ENCODE data around the gene BRD4.

Gene BRD4

DNA sequence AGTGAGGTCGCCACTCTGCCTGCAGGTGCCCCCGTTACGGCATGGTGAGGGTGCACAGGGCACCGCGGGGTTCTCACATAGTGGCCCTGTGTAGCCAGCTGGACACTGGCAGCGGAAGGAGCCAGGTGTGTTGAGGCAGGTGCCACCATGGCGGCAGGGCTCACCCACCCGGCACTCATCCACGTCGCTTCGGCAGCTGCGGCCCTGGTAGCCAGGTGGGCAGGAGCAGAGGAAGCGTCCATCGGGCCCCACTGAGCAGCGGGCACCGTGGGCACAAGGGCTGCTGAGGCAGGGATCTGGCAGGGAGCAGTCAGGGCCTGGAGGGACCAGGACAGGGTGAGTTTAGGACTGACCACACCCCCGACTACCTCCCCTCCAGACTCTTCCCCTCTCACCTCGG is 140.4 kb downstream of the BRD4 start:
- Histone ChIP-seq H3K4me3 (ENCODE audit: low read depth in 1 of 2, low read length in 1 of 2) (no peak overlapping the region), H3K9me3 (no peaks in the 10 kb centered on the region), H3K4me1 (ENCODE audit: control insufficient read depth in 1 of 2, insufficient read depth in 1 of 2, low read depth in 1 of 2, low read length in 1 of 2) (no peaks in the 10 kb centered on the region), H3K27ac (no peak overlapping the region), H3K27me3 (peaks cover 45% of the 10 kb centered on the region), H3K36me3 (no peaks in the 10 kb centered on the region)
- TF ChIP-seq, protein P1, sequence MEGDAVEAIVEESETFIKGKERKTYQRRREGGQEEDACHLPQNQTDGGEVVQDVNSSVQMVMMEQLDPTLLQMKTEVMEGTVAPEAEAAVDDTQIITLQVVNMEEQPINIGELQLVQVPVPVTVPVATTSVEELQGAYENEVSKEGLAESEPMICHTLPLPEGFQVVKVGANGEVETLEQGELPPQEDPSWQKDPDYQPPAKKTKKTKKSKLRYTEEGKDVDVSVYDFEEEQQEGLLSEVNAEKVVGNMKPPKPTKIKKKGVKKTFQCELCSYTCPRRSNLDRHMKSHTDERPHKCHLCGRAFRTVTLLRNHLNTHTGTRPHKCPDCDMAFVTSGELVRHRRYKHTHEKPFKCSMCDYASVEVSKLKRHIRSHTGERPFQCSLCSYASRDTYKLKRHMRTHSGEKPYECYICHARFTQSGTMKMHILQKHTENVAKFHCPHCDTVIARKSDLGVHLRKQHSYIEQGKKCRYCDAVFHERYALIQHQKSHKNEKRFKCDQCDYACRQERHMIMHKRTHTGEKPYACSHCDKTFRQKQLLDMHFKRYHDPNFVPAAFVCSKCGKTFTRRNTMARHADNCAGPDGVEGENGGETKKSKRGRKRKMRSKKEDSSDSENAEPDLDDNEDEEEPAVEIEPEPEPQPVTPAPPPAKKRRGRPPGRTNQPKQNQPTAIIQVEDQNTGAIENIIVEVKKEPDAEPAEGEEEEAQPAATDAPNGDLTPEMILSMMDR (IDR thresholded peaks at IDR 0.05), result no peak

DNA sequence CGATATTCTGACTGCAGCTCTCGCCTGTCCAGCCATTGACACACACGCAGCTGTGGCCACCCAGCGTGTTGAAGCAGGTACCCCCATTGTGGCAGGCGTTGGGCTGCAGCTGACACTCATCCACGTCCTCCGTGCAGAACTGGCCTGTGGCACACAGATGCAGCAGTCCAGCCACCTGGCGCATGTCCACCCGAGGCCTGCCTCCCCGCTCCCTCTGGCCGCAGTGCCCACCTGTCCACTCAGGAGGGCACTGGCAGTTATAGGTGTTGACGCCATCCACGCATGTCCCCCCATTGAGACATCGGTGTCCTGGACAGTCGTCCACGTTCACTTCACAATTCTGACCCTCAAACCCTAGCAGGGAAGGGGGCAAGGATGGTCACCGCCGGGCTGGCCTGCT is 140.8 kb downstream of the BRD4 start:
- TF ChIP-seq, protein P1 (IDR thresholded peaks at IDR 0.05), result no peak
- H3K36me3 ChIP-seq, result no peaks in the 10 kb centered on the region

DNA sequence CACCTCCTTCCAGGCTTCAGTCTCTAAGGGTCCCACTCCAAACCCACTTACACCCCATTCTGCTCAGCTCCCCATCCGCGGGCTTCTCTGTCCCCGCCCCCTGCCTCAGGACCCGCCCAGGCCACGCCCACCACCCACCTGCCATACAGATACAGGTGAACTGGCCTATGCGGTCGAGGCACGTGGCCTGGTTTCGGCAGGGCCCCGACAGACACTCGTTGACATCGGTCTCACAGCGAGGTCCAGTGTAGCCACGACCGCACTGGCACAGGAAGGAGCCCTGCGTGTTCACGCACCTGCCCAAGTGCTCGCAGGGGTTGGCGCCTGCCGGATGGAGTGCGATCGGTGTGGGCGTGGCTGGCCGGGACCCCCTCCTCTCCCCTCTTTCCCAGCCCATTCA is 143.5 kb downstream of the BRD4 start:
- Histone ChIP-seq H3K4me3 (ENCODE audit: low read depth in 1 of 2, low read length in 1 of 2) (no peak overlapping the region), H3K27ac (no peak overlapping the region), H3K36me3 (no peaks in the 10 kb centered on the region), H3K9me3 (no peaks in the 10 kb centered on the region), H3K27me3 (peaks cover 21% of the 10 kb centered on the region), H3K4me1 (ENCODE audit: control insufficient read depth in 1 of 2, insufficient read depth in 1 of 2, low read depth in 1 of 2, low read length in 1 of 2) (no peaks in the 10 kb centered on the region)
- TF ChIP-seq, protein P1 (IDR thresholded peaks at IDR 0.05), result no peak

More for the DNA sequence above, 140.8 kb downstream of the BRD4 start:
- H3K4me1 ChIP-seq (ENCODE audit: control insufficient read depth in 1 of 2, insufficient read depth in 1 of 2, low read depth in 1 of 2, low read length in 1 of 2), result no peaks in the 10 kb centered on the region
- H3K27ac ChIP-seq, result no peak overlapping the region
- peaks cover 40% of the 10 kb centered on the region for H3K27me3 ChIP-seq
- no peaks in the 10 kb centered on the region for H3K9me3 ChIP-seq
- no peak overlapping the region for H3K4me3 ChIP-seq (ENCODE audit: low read depth in 1 of 2, low read length in 1 of 2)

DNA sequence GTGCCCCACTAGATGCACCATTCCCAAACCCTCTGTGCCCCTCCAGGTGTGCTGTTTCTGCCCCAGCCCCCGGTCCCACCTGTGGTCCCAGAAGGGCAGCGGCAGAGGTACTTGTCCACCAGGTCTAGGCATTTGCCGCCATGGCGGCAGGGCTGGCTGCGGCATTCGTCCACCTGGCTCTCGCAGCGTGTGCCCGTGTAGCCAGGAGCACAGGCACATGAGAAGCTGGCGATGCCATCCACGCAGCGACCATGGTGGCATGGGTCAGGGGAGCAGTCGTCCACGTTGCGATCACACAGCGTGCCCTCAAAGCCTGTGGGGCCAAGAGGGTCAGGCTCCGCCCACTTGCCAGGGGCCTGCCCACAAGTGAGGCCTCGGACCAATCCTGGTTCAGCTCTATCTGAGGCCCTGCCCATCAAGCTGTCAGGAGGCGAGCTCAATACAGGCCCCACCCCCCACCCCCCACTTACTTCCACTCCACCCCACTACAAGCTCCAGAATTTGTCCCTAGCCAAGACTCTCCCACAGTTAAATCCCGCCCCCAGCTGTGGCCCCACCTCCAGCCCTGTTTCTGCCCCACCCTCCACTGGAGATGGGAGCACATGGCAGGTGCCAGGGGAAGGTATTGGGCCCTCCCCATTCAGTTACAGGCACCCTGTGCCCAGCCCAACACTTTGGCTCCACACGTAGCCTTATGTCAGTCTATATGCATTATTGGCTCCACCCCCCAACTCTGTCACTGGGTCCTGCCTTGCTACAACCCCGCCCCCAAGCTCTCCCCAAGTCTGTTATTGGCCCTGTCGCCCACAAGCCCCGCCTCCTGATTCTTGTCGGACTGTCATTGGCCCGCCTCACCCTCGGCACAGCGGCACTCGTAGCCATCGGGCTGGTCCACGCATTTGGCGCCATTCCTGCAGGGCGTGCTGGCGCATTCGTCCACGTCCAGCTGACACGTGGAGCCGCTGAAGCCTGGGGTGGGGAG is 145.0 kb downstream of the BRD4 start:
- no peaks in the 10 kb centered on the region for H3K9me3 ChIP-seq
- H3K4me3 ChIP-seq (ENCODE audit: low read depth in 1 of 2, low read length in 1 of 2), result no peak overlapping the region
- no peaks in the 10 kb centered on the region for H3K36me3 ChIP-seq
- H3K4me1 ChIP-seq (ENCODE audit: control insufficient read depth in 1 of 2, insufficient read depth in 1 of 2, low read depth in 1 of 2, low read length in 1 of 2), result no peaks in the 10 kb centered on the region
- TF ChIP-seq, protein P1 (IDR thresholded peaks at IDR 0.05), result no peak
- H3K27me3 ChIP-seq, result peaks cover 10% of the 10 kb centered on the region
- no peak overlapping the region for H3K27ac ChIP-seq

Measured in neutrophil (primary cell).